ENCODE measurements around the gene MMRN2.

MMRN2 gene

DNA sequence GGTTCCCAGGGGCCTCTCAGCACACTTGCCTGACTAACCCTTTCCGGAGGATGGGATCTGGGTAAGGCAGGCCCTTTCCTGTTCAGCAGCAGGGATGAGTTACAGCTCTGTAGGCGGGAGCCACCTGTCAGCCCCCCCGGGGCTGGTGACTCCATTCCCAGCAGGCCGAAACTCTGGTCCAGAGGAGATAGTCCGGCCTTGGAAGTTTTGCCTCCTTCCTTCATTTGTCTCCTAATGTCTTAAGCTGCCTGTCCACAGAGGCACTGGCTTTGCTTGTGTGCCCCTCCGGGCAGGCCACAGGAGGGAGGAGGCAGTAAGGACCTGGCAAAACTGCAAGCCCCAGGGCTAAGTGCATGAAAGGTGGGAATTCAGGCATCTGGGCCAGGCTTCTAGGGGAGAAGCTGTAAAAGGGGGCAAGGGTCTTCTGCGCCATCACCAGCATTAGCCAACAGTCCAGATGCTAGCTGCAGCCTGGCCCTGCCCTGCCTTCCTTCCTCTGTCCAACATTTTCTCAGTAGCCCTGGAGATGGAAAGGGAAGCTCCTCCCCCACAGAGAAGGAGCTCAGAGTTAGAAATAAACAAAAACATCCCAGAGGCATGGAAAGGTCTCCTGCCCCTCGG is 12.1 kb upstream of the MMRN2 start:
- no peak for DNase-seq (ENCODE audit: extremely low read depth in 1 of 2, low read depth in 1 of 2)

DNA sequence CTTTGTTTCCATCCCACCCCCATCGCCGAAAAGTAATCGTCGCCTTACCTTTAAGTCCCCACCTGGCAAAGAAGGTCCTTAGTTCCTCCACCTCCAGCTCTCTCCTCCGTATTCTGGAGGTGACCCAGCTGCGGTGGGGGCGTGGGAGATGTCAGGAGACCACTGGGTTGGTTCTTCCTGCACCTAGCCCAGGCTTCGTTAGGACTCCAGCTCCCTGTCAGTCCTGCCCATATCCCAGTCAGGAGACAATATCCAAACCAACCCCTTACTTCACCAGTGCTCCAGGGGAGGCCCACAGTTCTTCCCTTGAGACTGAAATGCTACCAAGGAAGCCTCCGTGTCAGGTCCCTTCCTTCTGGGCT is 11.6 kb upstream of the MMRN2 start:
- DNase-seq (ENCODE audit: extremely low read depth in 1 of 2, low read depth in 1 of 2), result no peak

DNA sequence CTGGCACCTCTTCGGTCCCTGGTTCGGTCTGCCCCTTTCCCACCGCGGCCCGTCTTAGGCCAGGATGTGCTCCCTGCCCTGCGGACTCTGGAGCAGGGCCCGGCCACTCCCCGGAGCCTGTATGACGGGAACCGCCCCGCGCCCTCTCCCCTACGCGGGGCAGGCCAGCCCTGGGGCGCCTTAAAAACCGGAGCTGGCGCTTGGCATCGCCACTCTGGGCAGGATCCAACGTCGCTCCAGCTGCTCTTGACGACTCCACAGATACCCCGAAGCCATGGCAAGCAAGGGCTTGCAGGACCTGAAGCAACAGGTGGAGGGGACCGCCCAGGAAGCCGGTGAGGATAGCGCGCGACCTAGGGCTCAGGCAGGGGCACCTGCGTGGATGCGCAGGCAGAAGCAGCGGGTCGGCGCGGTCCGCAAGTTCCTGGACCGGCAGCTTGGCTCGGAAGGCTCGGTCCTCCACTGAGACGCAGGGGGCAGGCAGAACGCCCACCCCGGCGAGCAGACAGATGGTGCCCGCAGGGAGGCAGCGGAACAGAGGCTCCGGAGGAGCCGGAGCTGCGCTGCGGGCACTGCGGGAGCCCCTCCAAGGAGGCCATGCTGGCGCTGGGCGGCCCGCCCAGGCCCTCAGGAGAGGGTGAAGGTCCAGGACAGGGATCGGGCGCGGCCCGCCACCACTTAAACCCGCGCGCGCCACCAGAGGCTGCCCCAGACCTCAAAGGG is 11.0 kb upstream of the MMRN2 start, which contains the start of gene ADIRF:
ADIRF (plus strand) TSS at position 212 of the 723 bp plus-strand sequence; CDS start at position 275, 63 bp downstream.
- DNase-seq (ENCODE audit: extremely low read depth in 1 of 2, low read depth in 1 of 2), result no peak

DNA sequence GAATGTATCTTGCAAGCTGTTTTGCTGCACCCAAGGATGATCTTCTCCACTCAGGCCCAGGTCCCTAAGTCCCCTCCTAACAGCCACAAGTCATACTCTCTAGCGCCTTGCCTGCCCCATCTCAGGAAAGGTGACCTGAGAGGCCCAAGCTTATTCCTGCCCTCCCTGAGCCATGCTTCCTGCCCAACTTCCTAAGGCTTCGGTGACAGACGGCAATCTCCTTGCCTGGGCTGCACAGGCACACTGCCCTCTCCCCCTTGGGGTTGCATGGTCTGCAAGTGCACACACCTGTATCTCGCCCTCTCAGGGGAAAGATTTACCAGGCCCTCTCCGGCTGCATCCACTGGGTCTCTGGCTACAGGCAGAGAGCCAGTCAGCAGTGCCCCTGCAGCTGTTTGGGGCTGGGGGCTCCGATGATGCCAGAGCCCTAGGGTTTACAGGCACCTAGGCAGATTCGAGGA is 10.1 kb upstream of the MMRN2 start:
- DNase-seq (ENCODE audit: extremely low read depth in 1 of 2, low read depth in 1 of 2), result no peak

DNA sequence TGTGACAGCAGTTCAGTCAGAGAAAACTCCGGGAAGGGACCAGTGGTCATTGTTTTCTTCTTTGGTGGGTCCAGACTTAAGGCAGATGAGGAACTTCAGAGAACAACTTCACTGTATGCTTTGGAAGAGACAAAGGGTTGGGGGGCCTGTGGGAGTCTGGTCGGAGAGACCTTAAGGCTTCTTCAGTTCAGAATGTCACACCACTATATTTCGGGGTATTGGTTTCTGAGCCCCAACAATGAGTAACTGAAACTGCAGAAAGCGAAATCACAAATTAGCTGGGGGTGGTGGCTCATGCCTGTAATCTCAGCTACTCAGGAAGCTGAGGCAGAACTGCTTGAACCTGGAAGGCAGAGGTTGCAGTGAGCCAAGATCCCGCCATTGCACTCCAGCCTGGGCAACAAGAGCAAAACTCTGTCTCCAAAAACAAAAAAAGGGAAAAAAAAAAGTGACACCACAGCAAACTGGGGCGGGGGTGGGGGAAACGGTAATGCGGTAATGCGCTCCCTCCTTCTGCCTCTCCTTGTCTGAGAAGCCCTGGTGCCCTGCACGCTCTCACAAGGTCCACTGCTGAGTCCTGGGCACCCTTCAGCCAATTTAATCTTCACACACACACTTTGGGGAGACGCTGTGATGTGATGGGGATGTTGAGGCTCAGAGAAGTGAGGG is 8.7 kb upstream of the MMRN2 start:
- DNase-seq (ENCODE audit: extremely low read depth in 1 of 2, low read depth in 1 of 2), result no peak

DNA sequence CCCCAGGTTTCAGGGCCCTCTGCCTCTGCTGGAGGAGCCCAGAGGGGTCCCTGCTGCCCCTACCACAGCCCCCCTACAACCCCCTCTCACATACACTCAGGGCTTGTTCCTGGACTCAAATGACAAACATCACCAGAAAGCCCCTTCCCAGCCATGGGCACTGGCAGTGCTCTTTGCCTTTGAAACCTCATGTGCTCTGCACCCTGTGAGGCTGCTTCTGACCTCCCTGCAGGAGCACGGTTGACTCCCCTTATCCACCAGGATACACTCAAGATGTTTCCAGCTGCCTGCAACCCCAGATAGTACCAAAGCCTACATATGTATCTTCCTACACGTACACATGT is 7.4 kb upstream of the MMRN2 start:
- no peak for DNase-seq (ENCODE audit: extremely low read depth in 1 of 2, low read depth in 1 of 2)

DNA sequence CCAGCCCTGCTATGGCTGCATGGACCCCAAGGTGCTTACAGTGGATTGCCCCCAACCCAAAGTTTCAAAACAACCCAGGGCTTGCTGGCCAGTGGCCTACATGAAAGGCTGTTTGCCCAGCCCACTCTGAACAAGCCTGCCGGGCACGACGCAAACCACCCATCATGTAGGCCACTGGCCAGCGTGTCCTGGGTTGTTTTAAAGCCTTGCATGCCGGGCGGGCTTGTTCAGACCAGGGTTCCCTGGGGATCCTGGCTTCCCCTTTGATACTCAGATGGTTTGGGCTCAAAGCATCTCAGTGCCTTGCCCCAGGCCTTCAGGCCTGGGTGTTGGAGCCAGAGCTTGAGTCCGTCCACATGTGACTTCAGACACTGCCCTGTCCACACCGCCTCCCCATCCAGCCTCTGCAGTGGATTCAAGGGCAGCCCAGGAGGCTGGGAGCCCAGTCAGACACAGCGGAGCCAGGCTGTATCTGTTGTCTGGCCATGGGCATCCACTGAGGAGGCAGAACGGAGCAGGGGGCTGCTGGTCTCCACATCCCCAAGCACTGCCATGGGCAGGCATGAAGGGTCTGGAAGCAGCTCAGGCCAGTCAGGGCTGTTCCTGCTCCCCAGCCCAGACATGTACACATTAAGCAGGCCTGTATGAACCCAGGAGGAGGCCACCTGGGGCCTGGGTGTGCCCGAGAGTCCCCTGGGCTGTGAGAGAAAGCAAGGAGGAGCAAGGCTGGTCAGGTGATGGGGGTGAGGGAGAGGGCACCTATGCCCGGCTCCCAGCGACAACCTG is 6.8 kb upstream of the MMRN2 start:
- no peak for DNase-seq (ENCODE audit: extremely low read depth in 1 of 2, low read depth in 1 of 2)

DNA sequence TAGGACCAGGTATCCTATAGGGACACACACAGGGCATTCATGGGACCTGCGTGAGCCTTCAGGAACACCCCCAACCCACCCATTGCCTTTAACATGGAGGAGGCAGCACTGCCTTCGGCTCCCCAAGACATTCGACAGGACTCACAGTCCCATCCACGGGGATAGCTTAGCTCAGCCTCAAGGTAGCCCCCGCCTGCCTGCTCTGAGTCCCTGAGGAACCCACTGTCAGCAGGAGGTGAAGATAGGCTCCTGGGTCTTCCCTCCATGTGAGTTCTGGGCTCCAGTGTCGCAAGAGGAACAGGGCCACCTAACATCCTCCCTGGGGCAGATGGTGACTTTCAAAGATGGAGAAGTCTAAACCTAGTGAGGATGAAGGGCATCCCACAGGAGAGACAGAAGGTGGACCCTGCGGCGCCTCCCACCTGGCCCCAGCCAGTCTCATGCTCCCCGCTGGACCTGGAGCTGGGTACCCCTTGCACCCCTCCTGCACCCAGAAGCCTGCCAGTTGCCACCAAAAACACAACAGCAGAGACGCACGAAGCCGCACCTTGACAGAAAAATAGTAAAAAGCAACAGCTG is 6.0 kb upstream of the MMRN2 start:
- no peak for DNase-seq (ENCODE audit: extremely low read depth in 1 of 2, low read depth in 1 of 2)

DNA sequence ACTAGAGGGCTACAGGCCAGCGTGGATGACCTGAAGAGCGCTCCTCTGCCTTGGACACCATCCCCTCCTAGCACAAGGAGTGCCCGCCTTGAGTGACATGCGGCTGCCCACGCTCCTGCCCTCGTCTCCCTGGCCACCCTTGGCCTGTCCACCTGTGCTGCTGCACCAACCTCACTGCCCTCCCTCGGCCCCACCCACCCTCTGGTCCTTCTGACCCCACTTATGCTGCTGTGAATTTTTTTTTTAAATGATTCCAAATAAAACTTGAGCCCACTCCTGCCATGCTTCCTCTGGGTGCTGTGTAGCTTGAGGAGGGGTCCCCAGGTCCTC is 5.5 kb upstream of the MMRN2 start:
- DNase-seq (ENCODE audit: extremely low read depth in 1 of 2, low read depth in 1 of 2), result no peak

DNA sequence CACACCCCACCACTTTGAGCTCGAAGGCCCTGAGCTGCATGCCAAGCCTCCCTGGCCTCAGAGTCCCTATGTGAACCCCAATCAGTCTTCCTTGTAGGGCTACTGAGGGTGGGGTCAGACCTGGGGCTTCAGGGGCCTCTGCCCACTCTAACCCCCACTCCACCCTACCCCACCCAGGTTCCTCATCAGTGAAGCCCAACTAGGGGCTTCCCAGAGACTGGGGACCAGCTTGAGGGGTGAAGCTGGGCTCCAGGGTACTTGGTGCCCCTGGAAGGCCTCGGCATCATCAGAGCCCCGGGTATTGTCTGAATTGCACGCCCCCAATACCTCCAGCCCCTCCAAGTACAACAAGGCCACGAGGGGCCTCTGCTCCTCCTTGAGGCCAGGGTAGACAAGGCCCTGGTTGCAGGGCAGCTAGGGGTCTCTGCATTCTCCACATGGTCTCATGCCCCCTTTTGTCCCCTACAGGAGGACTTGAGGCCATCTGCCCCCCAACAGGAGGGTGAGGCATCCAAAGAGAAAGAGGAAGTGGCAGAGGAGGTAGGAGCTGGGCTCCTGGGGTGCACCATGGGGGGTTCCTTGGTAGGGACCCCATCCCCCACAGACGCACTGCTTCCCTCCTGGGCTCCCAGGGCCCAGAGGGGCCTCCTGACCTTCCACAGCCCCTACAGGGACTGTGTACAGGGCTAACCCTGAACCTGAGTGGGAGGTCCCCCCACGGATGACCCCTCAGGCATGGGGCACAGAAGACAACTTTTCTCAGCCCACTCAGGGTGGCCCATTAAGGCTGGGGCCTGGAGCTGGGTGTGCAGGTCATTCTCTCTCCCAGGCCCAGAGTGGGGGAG is 4.9 kb upstream of the MMRN2 start:
- no peak for DNase-seq (ENCODE audit: extremely low read depth in 1 of 2, low read depth in 1 of 2)

DNA sequence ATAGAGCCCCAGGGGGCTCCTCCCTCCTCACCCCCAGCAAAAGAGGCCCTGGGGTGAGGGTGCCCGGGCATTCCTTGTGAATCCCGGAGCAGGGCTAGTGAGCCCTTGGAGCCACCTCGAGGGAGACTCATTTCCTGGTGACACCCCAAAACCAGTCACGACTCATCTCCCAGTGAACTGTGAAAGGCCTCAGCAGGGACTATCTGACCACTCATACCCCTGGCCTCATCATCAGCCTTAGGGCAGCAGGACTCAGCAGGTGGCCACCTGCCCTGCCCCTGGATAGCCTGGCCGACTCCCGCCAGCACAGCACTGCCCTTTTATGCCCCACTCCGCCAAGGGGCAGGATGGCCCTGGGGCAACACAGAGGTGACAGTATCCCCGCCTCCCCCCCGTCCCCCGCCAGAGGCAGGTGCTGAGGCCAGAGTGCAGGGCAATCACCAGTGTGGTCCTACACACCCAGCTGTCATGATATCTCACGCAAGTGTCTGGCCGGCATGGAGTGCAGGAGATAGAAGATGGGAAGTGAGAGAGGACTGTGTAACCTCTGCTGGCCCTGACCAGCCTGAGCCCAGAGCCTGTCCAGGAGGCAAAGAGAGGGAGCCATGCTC is 4.2 kb upstream of the MMRN2 start:
- DNase-seq (ENCODE audit: extremely low read depth in 1 of 2, low read depth in 1 of 2), result no peak

DNA sequence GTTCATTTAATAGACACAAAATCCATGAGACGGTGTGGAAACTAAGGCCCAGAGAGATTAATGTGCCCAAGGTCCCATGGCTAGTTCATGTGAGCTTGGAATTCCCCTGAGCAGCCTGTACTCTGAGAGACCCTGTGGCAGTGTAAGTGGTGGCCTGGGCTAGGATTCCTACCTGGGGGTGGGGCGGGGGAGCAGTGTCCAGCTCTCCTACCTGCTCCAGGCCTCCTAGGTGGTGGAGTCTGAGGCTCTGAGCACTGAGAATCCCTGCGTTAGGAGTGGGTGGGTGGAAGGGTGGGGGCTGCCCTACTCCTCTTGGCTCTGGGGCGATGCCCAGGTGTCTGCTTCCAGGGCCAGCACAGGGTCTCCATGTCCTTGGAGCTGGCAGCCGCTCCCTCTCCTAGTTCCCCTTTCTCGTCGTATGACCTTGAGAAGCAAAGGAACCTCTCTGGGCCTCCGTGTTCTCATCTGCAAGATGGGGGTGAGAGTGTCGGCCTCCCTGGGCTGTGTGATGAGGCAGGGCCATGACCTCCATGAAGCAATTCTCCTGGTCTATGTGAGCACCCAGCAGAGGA is 3.5 kb upstream of the MMRN2 start:
- no peak for DNase-seq (ENCODE audit: extremely low read depth in 1 of 2, low read depth in 1 of 2)

DNA sequence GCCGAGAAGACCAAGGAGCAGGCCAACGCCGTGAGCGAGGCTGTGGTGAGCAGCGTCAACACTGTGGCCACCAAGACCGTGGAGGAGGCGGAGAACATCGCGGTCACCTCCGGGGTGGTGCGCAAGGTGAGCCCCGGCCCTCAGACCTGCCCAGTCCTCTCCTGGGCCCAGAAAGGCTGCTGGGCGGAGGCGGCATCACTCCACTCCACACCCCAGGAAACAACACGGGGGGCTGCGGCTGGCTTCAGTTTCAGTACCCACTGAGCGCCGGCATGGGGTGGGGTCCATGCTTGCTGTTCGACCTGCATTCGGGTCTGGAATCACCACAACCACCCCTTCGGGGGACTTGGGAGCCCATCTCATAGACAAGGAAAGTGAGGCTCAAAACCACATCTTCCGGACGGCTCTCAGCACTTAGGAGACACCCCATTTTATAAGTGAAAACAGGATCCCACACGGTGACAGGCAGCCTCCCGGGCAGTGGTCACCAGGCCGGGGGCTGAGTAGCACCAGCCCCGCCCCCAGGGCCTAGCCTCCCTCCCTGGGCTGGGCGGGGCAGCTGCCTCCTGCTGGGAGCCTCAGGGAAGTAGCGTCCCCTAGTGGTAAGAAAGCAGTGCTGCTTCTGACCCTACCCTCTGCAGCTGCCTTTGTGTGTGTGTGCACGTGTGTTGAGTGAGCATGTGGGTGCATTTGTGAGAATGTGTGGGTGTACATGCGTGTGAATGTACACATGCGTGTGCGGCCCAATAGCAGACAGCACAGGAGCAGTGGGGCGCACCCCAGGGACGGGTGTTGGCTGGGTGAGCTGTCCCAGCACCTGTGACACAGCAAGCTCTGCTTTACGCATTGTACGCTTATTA is 2.8 kb upstream of the MMRN2 start:
- no peak for DNase-seq (ENCODE audit: extremely low read depth in 1 of 2, low read depth in 1 of 2)

DNA sequence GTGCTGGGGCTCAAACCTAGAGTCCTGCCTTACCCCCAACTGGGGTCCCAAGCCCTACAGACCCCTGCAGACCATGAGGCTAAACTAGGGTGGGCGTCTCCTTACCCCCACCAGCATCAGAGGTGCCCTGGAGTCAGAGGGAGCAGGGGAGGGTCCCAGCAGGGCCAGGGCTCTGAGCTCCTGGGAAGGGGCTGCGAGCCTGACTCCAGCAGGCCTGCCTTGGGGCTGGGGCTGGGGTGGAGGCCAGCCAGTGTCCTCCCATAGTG is 2.3 kb upstream of the MMRN2 start:
- no peak for DNase-seq (ENCODE audit: extremely low read depth in 1 of 2, low read depth in 1 of 2)

DNA sequence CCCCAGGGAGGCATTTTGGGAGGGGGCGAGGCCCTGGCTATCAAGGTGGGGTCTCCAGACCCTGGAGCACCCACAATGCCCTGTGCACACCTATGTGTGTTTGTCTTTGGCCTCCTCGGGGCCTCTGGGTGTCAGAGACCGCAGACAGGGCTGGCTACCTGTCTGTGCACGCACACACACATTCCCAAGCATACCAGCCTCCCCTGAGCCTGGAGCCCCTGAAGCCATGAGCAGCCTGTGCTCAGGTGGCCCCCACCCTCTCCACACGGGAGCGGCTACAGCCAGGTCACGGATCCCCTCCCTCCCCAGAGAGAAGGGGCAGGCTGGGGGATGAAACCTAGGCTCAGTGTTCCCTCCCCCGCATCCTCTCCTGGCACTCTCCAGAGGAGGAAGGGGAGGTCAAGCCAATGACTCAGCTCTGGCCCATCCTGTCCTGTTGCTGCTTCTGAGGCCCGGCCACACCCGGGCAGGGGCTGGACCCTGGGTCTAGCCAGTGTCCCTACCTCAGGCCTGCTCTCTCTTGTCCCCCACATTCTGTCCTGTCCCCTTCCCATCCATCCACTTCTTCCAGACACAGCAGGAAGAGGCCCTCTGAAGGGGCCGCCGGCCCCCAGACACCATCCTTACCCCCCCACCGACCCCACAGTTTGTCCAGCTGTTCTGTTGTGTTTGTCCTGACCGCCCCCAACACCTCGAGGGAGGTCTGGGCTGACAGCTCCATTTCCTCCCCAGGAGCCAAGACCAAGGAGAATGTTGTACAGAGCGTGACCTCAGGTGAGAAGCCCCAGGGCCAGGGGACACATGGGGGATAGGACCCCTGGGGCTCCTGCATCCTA is 1.7 kb upstream of the MMRN2 start:
- DNase-seq (ENCODE audit: extremely low read depth in 1 of 2, low read depth in 1 of 2), result no peak

DNA sequence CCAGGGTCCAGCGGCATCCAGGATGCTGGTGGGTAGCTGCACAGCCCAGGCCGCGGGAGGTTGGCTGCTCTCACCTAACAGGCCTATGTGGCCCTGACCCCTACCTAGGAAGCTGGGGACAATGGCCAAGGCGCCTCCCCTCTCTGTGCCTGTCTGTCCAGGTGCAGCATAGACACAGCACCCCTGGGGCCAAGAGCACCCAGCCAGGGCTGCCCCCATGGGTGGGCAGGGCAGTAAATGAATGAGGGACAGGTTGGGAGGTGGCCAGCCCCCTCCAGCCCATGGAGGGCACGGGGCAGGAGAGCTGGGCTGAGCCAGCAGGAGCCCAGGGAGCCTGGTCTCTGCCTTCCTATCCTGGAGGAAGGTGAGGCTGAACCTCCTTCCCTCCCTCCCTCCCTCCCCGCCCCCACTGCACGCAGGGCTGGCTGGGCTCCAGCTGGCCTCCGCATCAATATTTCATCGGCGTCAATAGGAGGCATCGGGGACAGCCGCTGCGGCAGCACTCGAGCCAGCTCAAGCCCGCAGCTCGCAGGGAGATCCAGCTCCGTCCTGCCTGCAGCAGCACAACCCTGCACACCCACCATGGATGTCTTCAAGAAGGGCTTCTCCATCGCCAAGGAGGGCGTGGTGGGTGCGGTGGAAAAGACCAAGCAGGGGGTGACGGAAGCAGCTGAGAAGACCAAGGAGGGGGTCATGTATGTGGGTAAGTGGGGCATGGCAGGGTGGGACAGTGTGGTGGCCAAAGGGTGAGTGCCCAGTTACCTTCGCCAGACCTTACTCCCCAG is 893 bp upstream of the MMRN2 start, which contains the start of gene SNCG:
SNCG (plus strand) TSS at position 484 of the 785 bp plus-strand sequence; CDS start at position 583, 99 bp downstream.
- DNase-seq (ENCODE audit: extremely low read depth in 1 of 2, low read depth in 1 of 2), result no peak

DNA sequence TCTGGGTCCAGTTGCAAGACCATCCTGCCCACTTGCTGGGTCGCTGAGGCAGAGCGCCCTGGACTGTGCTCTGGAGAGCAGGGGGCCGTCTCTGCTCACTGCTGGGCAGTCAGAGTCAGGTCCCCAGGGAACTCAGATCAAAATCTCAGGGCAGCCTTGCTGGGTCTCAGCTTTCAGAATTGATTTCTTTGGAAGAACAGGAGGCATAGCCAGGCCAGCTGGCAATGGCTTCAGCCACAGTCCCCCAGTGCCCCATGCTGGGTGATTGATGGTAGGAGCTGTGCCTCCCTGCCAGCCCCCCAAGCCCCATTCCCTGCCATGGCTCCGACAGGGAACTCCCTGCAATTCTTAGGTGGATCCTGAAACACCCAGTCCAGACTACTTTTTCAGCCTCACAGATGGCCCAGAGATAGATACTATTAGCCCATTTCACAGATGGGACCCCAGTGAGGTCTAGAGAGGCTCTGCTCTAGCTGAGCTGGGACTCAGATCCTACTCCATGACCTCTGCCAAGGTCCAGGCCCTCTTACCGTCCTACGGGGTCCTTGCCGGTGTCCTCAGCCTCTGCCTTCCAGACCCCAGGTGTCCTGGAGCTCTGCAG is 467 bp downstream of the MMRN2 start:
- no peak for DNase-seq (ENCODE audit: extremely low read depth in 1 of 2, low read depth in 1 of 2)
